SK-N-SH treated with all-trans-retinoic acid at 6 μM for 48 hours (cell line): ENCODE results near the gene CMIP.

Experiments
- ATAC-seq: fragments of 200-7000 bp; cut with Tn5 transposase; 3 replicates; pipeline ENCODE4 v1.9.1; 2020; ENCODE audit warnings: mild to moderate bottlenecking, moderate library complexity
- ARNTL ChIP-seq: fragments of 450-650 bp; formaldehyde crosslinking; IDR thresholded peaks from 2 replicates; pipeline ENCODE4 v1.5.0; 2020; ENCODE audit warnings: low read depth, mild to moderate bottlenecking, moderate library complexity, borderline replicate concordance
- BACH2 ChIP-seq: fragments of 250-450 bp; sonication (Bioruptor Pico); IDR thresholded peaks from 2 replicates; pipeline ENCODE4 v1.9.0; 2021; ENCODE audit warnings: mild to moderate bottlenecking, borderline replicate concordance
- CREB5 ChIP-seq: fragments of 250-450 bp; sonication (Bioruptor Pico); IDR thresholded peaks from 2 replicates; pipeline ENCODE4 v1.5.1; 2020; ENCODE audit warnings: low read depth, mild to moderate bottlenecking, moderate library complexity
- CSDC2 ChIP-seq: fragments of 250-450 bp; sonication (Bioruptor Pico); IDR thresholded peaks from 2 replicates; pipeline ENCODE4 v1.5.0; 2020; ENCODE audit warnings: mild to moderate bottlenecking, moderate library complexity
- CSRNP3 ChIP-seq: fragments of 250-450 bp; sonication (Bioruptor Pico); IDR thresholded peaks from 2 replicates; pipeline ENCODE4 v1.5.1; 2021; ENCODE audit warnings: mild to moderate bottlenecking, moderate library complexity
- ESRRG ChIP-seq: fragments of 250-450 bp; sonication (Bioruptor Pico); IDR thresholded peaks from 2 replicates; pipeline ENCODE4 v1.6.1; 2021; ENCODE audit warnings: mild to moderate bottlenecking
- GLIS3 ChIP-seq: fragments of 250-450 bp; sonication (Bioruptor Pico); IDR thresholded peaks from 2 replicates; pipeline ENCODE4 v1.5.0; 2020; ENCODE audit warnings: mild to moderate bottlenecking, moderate library complexity
- ISL1 ChIP-seq: fragments of 250-450 bp; sonication (Bioruptor Pico); IDR thresholded peaks from 2 replicates; pipeline ENCODE4 v2.1.2; 2022; ENCODE audit warnings: mild to moderate bottlenecking, moderate library complexity
- OSR1 ChIP-seq: fragments of 250-450 bp; sonication (Bioruptor Pico); IDR thresholded peaks from 2 replicates; pipeline ENCODE4 v1.8.0; 2022; ENCODE audit warnings: moderate library complexity, mild to moderate bottlenecking, inconsistent platforms
- POU6F1 ChIP-seq: fragments of 250-450 bp; sonication (Bioruptor Pico); IDR thresholded peaks from 2 replicates; pipeline ENCODE4 v1.8.0; 2021; ENCODE audit warnings: low read depth, mild to moderate bottlenecking, moderate library complexity, borderline replicate concordance
- PPARA ChIP-seq: fragments of 250-450 bp; sonication (Bioruptor Pico); IDR thresholded peaks from 2 replicates; pipeline ENCODE4 v1.5.0; 2020; ENCODE audit warnings: mild to moderate bottlenecking, borderline replicate concordance
- RARB ChIP-seq: fragments of 250-450 bp; sonication (Bioruptor Pico); IDR thresholded peaks from 2 replicates; pipeline ENCODE4 v1.8.0; 2021; ENCODE audit warnings: mild to moderate bottlenecking, moderate library complexity
- SNAI2 ChIP-seq: fragments of 250-450 bp; sonication (Bioruptor Pico); IDR thresholded peaks from 2 replicates; pipeline ENCODE4 v1.5.0; 2020; ENCODE audit warnings: mild to moderate bottlenecking, moderate library complexity
- TCF4 ChIP-seq: fragments of 250-450 bp; sonication (Bioruptor Pico); IDR thresholded peaks from 2 replicates; pipeline ENCODE4 v1.8.0; 2021; ENCODE audit warnings: mild to moderate bottlenecking, moderate library complexity, borderline replicate concordance
- TOX ChIP-seq: fragments of 250-450 bp; sonication (Bioruptor Pico); IDR thresholded peaks from 2 replicates; pipeline ENCODE4 v1.8.0; 2021; ENCODE audit warnings: mild to moderate bottlenecking, moderate library complexity, borderline replicate concordance
- TSHZ2 ChIP-seq: fragments of 250-450 bp; sonication (Bioruptor Pico); IDR thresholded peaks from 2 replicates; pipeline ENCODE4 v1.5.0; 2020; ENCODE audit warnings: mild to moderate bottlenecking, moderate library complexity
- ZC3H10 ChIP-seq: fragments of 250-450 bp; sonication (Bioruptor Pico); IDR thresholded peaks from 2 replicates; pipeline ENCODE4 v1.5.1; 2021; ENCODE audit warnings: mild to moderate bottlenecking, moderate library complexity
- ZFP30 ChIP-seq: fragments of 450-650 bp; formaldehyde crosslinking; IDR thresholded peaks from 2 replicates; pipeline ENCODE4 v1.5.0; 2022; ENCODE audit warnings: mild to moderate bottlenecking, moderate library complexity
- ZNF565 ChIP-seq: fragments of 450-650 bp; formaldehyde crosslinking; conservative IDR thresholded peaks from 2 replicates; pipeline ENCODE4 v1.5.0; 2020; ENCODE audit warnings: low read depth, mild to moderate bottlenecking, moderate library complexity
- ZNF70 ChIP-seq: fragments of 450-650 bp; formaldehyde crosslinking; IDR thresholded peaks from 2 replicates; pipeline ENCODE4 v1.5.0; 2020; ENCODE audit warnings: mild to moderate bottlenecking, moderate library complexity
- ZNF8 ChIP-seq: fragments of 450-650 bp; formaldehyde crosslinking; IDR thresholded peaks from 2 replicates; pipeline ENCODE4 v1.5.0; 2020; ENCODE audit warnings: mild to moderate bottlenecking, moderate library complexity

Gene CMIP

GRCh38 chr16:81652798-81653505 is 208.3 kb downstream of the CMIP start:
- no peak for ATAC-seq
- TF ChIP-seq PPARA (CRISPR knock-in tag): no peak
- no peak for TF ChIP-seq BACH2 (CRISPR knock-in tag)
- no peak for TF ChIP-seq TOX (CRISPR knock-in tag)
- TF ChIP-seq CSDC2 (CRISPR knock-in tag): no peak
- TF ChIP-seq ESRRG (CRISPR knock-in tag): no peak

- TF ChIP-seq GLIS3 (no peak), ZFP30 (CRISPR knock-in tag) (no peak), ARNTL (CRISPR knock-in tag) (no peak), TSHZ2 (CRISPR knock-in tag) (no peak), CSRNP3 (CRISPR knock-in tag) (no peak), TCF4 (CRISPR knock-in tag) (no peak), ISL1 (CRISPR knock-in tag) (no peak), ZNF70 (CRISPR knock-in tag) (no peak), TOX (CRISPR knock-in tag) (no peak), ZNF565 (CRISPR knock-in tag) (no peak), PPARA (CRISPR knock-in tag) (no peak), BACH2 (CRISPR knock-in tag) (no peak), ZC3H10 (CRISPR knock-in tag) (no peak), ZNF8 (CRISPR knock-in tag) (no peak)
- ATAC-seq: no peak
Measured at GRCh38 chr16:81654346-81654745, 209.7 kb downstream of the CMIP start.

- no peak for TF ChIP-seq ZNF565 (CRISPR knock-in tag)
- no peak for TF ChIP-seq POU6F1 (CRISPR knock-in tag)
- TF ChIP-seq TCF4 (CRISPR knock-in tag): no peak
- ATAC-seq: no peak
Measured at GRCh38 chr16:81655469-81656162, 211.0 kb downstream of the CMIP start.

GRCh38 chr16:81657224-81657623 is 212.6 kb downstream of the CMIP start:
- TF ChIP-seq ZFP30 (CRISPR knock-in tag) (no peak), ZNF565 (CRISPR knock-in tag) (no peak), OSR1 (no peak), BACH2 (CRISPR knock-in tag) (no peak), ESRRG (CRISPR knock-in tag) (no peak), GLIS3 (no peak), CSRNP3 (CRISPR knock-in tag) (no peak), CREB5 (CRISPR knock-in tag) (no peak), CSDC2 (CRISPR knock-in tag) (no peak), TCF4 (CRISPR knock-in tag) (no peak), ZNF8 (CRISPR knock-in tag) (no peak), TOX (CRISPR knock-in tag) (no peak), RARB (CRISPR knock-in tag) (no peak), SNAI2 (CRISPR knock-in tag) (no peak), ARNTL (CRISPR knock-in tag) (no peak), POU6F1 (CRISPR knock-in tag) (no peak), ZNF70 (CRISPR knock-in tag) (no peak)
- no peak; the same call in 2 of the 3 replicates for ATAC-seq
